Measurements from ENCODE around the gene RTL9. TPM values are rescaled to one million over a fixed set of nuclear protein-coding genes. Genes with fewer than 3 reads are reported as not detected.
"Not testable (repeated sequence)": the region's sequence is repeated elsewhere in the genome, so short reads cannot be mapped to it uniquely, and the experiment has no call there.

The RTL9 gene
- total RNA-seq, 1 donor from 2014 or later, result not detected

DNA sequence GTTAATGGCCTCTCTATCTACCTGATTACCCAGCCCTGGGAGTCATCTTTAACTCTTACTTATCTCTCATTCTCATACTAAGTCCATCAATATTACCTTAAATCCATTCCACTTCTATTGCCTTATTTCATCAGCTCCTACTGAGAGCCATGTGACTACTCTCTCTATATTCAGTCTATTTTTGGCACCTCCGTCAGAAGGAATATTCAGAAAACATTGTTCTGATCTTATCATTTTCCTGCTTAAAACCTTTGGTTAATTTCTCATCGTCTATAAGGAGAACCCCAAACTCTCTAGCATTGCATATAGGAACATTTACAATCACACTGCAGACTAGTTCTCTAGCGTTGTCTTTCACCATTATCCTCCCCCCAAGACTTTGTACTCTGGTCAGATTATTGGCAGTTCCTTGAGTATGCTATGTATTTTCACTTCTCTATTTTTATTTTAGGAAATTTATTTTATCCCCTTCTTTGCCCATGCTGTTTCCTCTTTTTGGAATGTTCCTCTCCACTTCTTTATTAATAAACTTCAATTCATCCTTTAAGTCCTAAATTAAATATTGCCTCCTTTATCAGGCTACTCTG lies 27.1 kb upstream of the RTL9 start:
- TF ChIP-seq, protein P1, sequence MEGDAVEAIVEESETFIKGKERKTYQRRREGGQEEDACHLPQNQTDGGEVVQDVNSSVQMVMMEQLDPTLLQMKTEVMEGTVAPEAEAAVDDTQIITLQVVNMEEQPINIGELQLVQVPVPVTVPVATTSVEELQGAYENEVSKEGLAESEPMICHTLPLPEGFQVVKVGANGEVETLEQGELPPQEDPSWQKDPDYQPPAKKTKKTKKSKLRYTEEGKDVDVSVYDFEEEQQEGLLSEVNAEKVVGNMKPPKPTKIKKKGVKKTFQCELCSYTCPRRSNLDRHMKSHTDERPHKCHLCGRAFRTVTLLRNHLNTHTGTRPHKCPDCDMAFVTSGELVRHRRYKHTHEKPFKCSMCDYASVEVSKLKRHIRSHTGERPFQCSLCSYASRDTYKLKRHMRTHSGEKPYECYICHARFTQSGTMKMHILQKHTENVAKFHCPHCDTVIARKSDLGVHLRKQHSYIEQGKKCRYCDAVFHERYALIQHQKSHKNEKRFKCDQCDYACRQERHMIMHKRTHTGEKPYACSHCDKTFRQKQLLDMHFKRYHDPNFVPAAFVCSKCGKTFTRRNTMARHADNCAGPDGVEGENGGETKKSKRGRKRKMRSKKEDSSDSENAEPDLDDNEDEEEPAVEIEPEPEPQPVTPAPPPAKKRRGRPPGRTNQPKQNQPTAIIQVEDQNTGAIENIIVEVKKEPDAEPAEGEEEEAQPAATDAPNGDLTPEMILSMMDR (IDR thresholded peaks at IDR 0.05; ENCODE audit: insufficient read depth, low read length, severe bottlenecking), result no peak
- no peak for FAIRE-seq

DNA sequence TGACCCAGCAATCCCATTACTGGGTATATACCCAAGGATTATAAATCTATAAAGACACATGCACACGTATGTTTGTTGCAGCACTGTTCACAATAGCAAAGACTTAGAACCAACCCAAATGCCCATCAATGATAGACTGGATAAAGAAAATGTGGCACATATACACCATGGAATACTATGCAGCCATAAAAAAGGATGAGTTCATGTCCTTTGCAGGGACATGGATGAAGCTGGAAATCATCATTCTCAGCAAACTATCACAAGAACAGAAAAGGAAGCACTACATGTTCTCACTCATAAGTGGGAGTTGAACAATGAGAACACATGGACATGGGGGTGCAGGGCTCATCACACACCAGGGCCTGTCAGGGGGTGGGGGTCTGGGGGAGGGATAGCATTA lies 25.2 kb upstream of the RTL9 start:
- not testable (repeated sequence) for H3K27me3 ChIP-seq (ENCODE audit: control insufficient read depth, insufficient read depth, low read length); FAIRE-seq; H3K36me3 ChIP-seq (ENCODE audit: control insufficient read depth, insufficient read depth, low read length); DNase-seq (ENCODE audit: low read depth); H3K4me3 ChIP-seq (ENCODE audit: low read depth, low read length)

More for the DNA sequence above, 27.1 kb upstream of the RTL9 start:
- no peak for DNase-seq (ENCODE audit: low read depth)
- no peaks in the 10 kb centered on the region for H3K36me3 ChIP-seq (ENCODE audit: control insufficient read depth, insufficient read depth, low read length)
- no peak overlapping the region for H3K4me3 ChIP-seq (ENCODE audit: low read depth, low read length)
- no peaks in the 10 kb centered on the region for H3K27me3 ChIP-seq (ENCODE audit: control insufficient read depth, insufficient read depth, low read length)

DNA sequence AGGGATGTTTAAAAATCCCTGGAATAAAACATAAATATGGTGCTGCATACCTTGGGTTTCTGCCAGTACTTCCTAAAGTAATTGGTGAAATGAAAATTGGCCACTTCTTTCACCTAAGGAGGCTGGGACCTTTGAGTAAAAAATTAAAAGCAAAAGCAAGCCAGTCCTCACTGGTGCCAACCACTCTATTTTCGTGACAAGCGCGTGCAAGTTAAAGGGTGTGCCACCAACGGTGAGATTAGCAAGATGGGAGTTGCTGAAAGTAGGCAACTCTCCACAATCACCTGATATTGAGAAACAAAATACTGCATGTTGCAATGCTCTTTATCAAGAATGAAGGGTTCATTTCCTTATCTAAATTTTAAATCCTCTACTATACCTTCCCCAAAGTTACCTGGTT lies 19.7 kb upstream of the RTL9 start:
- DNase-seq (ENCODE audit: low read depth) (peak; percentile 70), FAIRE-seq (peak; percentile 76)
- Histone ChIP-seq H3K4me3 (ENCODE audit: low read depth, low read length) (no peak overlapping the region), H3K27me3 (ENCODE audit: control insufficient read depth, insufficient read depth, low read length) (no peaks in the 10 kb centered on the region), H3K36me3 (ENCODE audit: control insufficient read depth, insufficient read depth, low read length) (no peaks in the 10 kb centered on the region)
- TF ChIP-seq, protein P1 (IDR thresholded peaks at IDR 0.05; ENCODE audit: insufficient read depth, low read length, severe bottlenecking), result no peak

DNA sequence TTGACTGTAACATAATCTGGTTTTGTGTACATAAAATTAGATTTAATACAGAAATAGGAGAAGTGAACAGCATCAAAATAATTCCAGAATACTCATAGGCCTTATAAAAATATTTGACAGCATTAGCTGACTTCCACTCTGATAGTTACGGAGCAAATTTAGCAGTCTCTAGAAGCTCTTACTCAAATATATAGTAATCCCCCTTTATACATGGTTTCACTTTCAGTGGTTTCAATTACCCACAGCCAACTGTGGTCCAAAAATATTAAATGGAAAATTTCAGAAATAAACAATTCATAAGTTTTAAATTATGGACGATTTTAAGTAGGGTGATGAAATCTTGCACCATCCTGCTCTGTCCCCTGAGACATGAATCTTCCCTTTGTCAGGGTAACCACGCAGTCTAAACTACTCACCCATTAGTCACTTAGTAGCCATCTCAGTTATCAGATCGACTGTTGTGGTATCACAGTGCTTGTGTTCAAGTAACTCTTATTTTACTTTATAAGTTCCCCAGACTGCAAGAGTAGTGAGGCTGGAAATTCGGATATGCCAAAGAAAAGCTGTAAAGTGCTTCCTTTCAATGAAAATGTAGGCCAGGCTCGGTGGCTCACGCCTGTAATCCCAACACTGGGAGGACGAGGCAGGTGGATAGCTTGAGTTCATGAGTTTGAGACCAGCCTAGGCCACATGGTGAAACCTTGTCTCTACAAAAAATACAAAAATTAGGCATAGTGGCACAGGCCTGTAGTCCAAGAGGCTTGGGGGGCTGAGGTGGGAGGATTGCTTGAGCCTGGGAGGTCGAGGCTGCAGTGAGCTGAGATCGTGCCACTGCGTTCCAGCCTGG lies 17.2 kb upstream of the RTL9 start:
- Histone ChIP-seq H3K36me3 (ENCODE audit: control insufficient read depth, insufficient read depth, low read length) (no peaks in the 10 kb centered on the region), H3K27me3 (ENCODE audit: control insufficient read depth, insufficient read depth, low read length) (no peaks in the 10 kb centered on the region), H3K4me3 (ENCODE audit: low read depth, low read length) (no peak overlapping the region)
- DNase-seq (ENCODE audit: low read depth) (peak; percentile 70), FAIRE-seq (no peak)
- TF ChIP-seq, protein P1 (IDR thresholded peaks at IDR 0.05; ENCODE audit: insufficient read depth, low read length, severe bottlenecking), result no peak

DNA sequence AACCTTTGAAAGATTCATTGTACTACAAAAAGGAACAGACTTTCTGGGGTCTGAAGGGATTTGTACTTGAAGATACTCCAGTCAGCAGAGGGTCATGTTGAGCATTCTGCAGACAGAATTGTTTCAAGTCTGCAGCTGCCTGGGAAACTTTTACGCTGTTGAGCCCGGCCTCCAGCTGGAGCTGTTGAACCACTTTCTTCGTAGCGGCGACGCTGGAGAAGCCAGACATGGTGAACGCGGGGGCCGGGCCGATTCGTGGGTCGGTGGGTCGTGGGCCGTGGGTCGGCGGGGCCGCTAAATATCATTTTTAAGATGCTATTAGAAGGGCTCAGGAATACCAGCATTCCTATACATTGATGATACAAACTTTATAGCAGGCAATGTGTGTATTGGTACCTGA lies 12.0 kb upstream of the RTL9 start:
- H3K4me3 ChIP-seq (ENCODE audit: low read depth, low read length), result no peak overlapping the region
- TF ChIP-seq, protein P1 (IDR thresholded peaks at IDR 0.05; ENCODE audit: insufficient read depth, low read length, severe bottlenecking), result no peak
- H3K36me3 ChIP-seq (ENCODE audit: control insufficient read depth, insufficient read depth, low read length), result no peaks in the 10 kb centered on the region
- DNase-seq (ENCODE audit: low read depth) (no peak), FAIRE-seq (no peak)
- H3K27me3 ChIP-seq (ENCODE audit: control insufficient read depth, insufficient read depth, low read length), result no peaks in the 10 kb centered on the region

DNA sequence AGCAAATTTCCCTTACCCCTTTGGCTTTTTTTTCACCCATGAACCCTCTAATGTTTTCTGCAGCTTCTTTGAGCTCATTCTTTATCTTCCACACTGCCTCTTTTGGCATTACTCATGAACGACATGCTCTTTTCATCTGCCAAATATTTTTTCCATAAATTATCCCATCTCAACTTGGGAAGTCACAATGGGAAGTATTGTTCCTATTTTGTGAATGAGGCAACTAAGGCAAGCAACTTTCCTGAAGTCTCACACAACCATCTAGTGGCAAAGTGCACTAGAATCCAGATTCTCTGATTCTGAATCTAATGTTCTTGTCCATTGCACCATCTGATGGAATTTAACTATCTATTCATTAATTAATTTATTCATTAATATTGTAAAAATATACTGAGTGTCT lies 625 bp downstream of the RTL9 start:
- H3K36me3 ChIP-seq (ENCODE audit: control insufficient read depth, insufficient read depth, low read length), result no peaks in the 10 kb centered on the region
- DNase-seq (ENCODE audit: low read depth) (no peak), FAIRE-seq (no peak)
- TF ChIP-seq, protein P1 (IDR thresholded peaks at IDR 0.05; ENCODE audit: insufficient read depth, low read length, severe bottlenecking), result no peak
- H3K4me3 ChIP-seq (ENCODE audit: low read depth, low read length), result no peak overlapping the region
- no peaks in the 10 kb centered on the region for H3K27me3 ChIP-seq (ENCODE audit: control insufficient read depth, insufficient read depth, low read length)

All from bronchial epithelial cell (primary cell).